K562 (cell line): ENCODE data around the gene BPHL. TPM values are rescaled to one million over a fixed set of nuclear protein-coding genes. Genes with fewer than 3 reads are reported as not detected.

Source experiments
- CBX2 ChIP-seq: fragments of 200-600 bp; sonication (generic); IDR thresholded peaks from one replicate; pipeline ENCODE4 v1.6.1; 2012; ENCODE audit warnings: mild to moderate bottlenecking, low read length, inconsistent platforms; ENCODE audit not compliant: insufficient read depth, poor library complexity, severe bottlenecking
- HNRNPLL ChIP-seq: fragments of 200-400 bp; formaldehyde crosslinking; IDR thresholded peaks from 2 replicates; pipeline ENCODE4 v1.6.1; 2017; ENCODE audit warnings: low read length, low read depth, mild to moderate bottlenecking; ENCODE audit not compliant: poor library complexity, severe bottlenecking
- MAFG ChIP-seq: fragments of 450-650 bp; conservative IDR thresholded peaks from 2 replicates; pipeline ENCODE4 v1.6.1; 2016; ENCODE audit warnings: missing genetic modification characterization, missing compliant biosample characterization
- STAG1 ChIP-seq: sonication (generic); formaldehyde crosslinking; IDR thresholded peaks from 2 replicates; pipeline ENCODE4 v1.5.0; 2020; ENCODE audit warnings: missing genetic modification reagents, borderline replicate concordance
- TARDBP ChIP-seq: fragments of 450-650 bp; IDR thresholded peaks from 2 replicates; pipeline ENCODE4 v1.6.1; 2016
- TBP ChIP-seq: optimal IDR thresholded peaks from 2 replicates; pipeline ENCODE3; 2011; ENCODE audit warnings: low read depth, low read length, improper control_type of control experiment
- TCFL5 ChIP-seq: fragments of 250-450 bp; sonication (Bioruptor Pico); conservative IDR thresholded peaks from 2 replicates; pipeline ENCODE4 v1.6.1; 2021; ENCODE audit warnings: mild to moderate bottlenecking, moderate library complexity, matching md5 sums
- TFE3 ChIP-seq: fragments of 450-650 bp; formaldehyde crosslinking; IDR thresholded peaks from 2 replicates; pipeline ENCODE4 v1.4.0; 2020; ENCODE audit warnings: mild to moderate bottlenecking, mixed read lengths
- ZNF282 ChIP-seq: sonication (generic); formaldehyde crosslinking; IDR thresholded peaks from 2 replicates; pipeline ENCODE4 v1.8.1; 2023; ENCODE audit warnings: missing genetic modification reagents
- ZNF384 ChIP-seq: IDR thresholded peaks from 2 replicates; pipeline ENCODE4 v1.6.1; 2012; ENCODE audit warnings: low read depth, low read length, improper control_type of control experiment
- ZNF639 ChIP-seq, 2 experiments: fragments of 200-800 bp in 1 of 2; sonication (Bioruptor generic) in 1 of 2; sonication (generic) in 1 of 2; formaldehyde crosslinking in 1 of 2; IDR thresholded peaks in 1 of 2; conservative IDR thresholded peaks in 1 of 2; 2 replicates each; pipeline versions ENCODE4 v1.5.0 to v1.6.1; 2016 to 2020; ENCODE audit warnings: missing compliant biosample characterization in 1 of 2, missing genetic modification characterization in 1 of 2, missing genetic modification reagents in 1 of 2
- ZNF766 ChIP-seq: fragments of 200-800 bp; sonication (Bioruptor generic); conservative IDR thresholded peaks from 2 replicates; pipeline ENCODE4 v1.6.1; 2016; ENCODE audit warnings: missing genetic modification characterization, missing compliant biosample characterization
- ZSCAN32 ChIP-seq: fragments of 450-650 bp; formaldehyde crosslinking; IDR thresholded peaks from 2 replicates; pipeline ENCODE4 v1.4.0; 2020; ENCODE audit warnings: mild to moderate bottlenecking, moderate library complexity
- polyA plus RNA-seq, 8 experiments: library from polyadenylated mRNA; depleted of rRNA in 4 of 8; stranded (reverse) in 5 of 8; unstranded in 3 of 8; fragments of >200 nt; fragmentation: Nextera tagmentation in 2 of 8; fragmentation: Illumina TruSeq in 1 of 8; extraction: Ambion mirVana in 2 of 8; extraction: Trizol in 1 of 8; gene quantifications; 2 replicates each; pipeline versions ENCODE4 v1.2.1 to v1.2.3, GENCODE V29; 2011 to 2014; ENCODE audit warnings: inconsistent platforms in 1 of 8, missing spikeins in 1 of 8
- total RNA-seq, 7 experiments: library from RNA; depleted of rRNA in 6 of 7; stranded (reverse); fragments of >200 nt in 6 of 7; fragmentation: Illumina TruSeq in 2 of 7; extraction: Trizol in 2 of 7; gene quantifications; 2 replicates each; pipeline versions ENCODE4 v1.2.1 to v1.2.3, GENCODE V29; 2011 to 2021; ENCODE audit warnings: low replicate concordance in 1 of 7
- TF ChIP-seq, protein P1 (sequence below), 3 experiments: fragments of 200-800 bp in 1 of 3; fragments of 250-450 bp in 1 of 3; fragments of 450-650 bp in 1 of 3; sonication (Bioruptor Pico) in 1 of 3; sonication (Bioruptor generic) in 1 of 3; formaldehyde crosslinking in 1 of 3; IDR thresholded peaks; 2 replicates each; pipeline versions ENCODE4 v1.6.1 to v1.8.0; 2016 to 2022; ENCODE audit warnings: mild to moderate bottlenecking in 2 of 3, missing genetic modification characterization in 2 of 3, missing compliant biosample characterization in 1 of 3, moderate library complexity in 1 of 3
- TF ChIP-seq, protein P2 (sequence below): sonication (generic); formaldehyde crosslinking; IDR thresholded peaks from 2 replicates; pipeline ENCODE4 v1.8.0; 2022; ENCODE audit warnings: mild to moderate bottlenecking, missing genetic modification reagents
- TF ChIP-seq, protein P3 (sequence below): fragments of 450-650 bp; formaldehyde crosslinking; IDR thresholded peaks from 2 replicates; pipeline ENCODE4 v1.4.0; 2022; ENCODE audit warnings: missing genetic modification characterization

Gene BPHL
- total and polyA plus RNA-seq, 9 of the 15 experiments (the other 6 are each of a cell fraction or from before 2014, with no cell fraction given) = 3.5 to 17.4 (median 8.2) TPM

- TF ChIP-seq TBP (peak; percentile 25), ZSCAN32 (no peak), TCFL5 (CRISPR knock-in tag) (no peak), ZNF384 (0 out of 2 replicates have a peak, but pooled peaks have one; percentile 34), MAFG (tag) (no peak), HNRNPLL (no peak), TARDBP (no peak), TFE3 (CRISPR knock-in tag) (no peak), STAG1 (CRISPR knock-in tag) (no peak), CBX2 (no peak), ZNF639 (CRISPR knock-in tag; conservative IDR thresholded peaks at IDR 0.05 in 1 of 2, IDR thresholded peaks at IDR 0.05 in 1 of 2) (peak in 1 of 2 experiments; percentile 47; a peak in 1 of 4 replicates), ZNF282 (CRISPR knock-in tag) (no peak), ZNF766 (CRISPR knock-in tag) (no peak; the same call in none of the 2 replicates)
- TF ChIP-seq, protein P1, sequence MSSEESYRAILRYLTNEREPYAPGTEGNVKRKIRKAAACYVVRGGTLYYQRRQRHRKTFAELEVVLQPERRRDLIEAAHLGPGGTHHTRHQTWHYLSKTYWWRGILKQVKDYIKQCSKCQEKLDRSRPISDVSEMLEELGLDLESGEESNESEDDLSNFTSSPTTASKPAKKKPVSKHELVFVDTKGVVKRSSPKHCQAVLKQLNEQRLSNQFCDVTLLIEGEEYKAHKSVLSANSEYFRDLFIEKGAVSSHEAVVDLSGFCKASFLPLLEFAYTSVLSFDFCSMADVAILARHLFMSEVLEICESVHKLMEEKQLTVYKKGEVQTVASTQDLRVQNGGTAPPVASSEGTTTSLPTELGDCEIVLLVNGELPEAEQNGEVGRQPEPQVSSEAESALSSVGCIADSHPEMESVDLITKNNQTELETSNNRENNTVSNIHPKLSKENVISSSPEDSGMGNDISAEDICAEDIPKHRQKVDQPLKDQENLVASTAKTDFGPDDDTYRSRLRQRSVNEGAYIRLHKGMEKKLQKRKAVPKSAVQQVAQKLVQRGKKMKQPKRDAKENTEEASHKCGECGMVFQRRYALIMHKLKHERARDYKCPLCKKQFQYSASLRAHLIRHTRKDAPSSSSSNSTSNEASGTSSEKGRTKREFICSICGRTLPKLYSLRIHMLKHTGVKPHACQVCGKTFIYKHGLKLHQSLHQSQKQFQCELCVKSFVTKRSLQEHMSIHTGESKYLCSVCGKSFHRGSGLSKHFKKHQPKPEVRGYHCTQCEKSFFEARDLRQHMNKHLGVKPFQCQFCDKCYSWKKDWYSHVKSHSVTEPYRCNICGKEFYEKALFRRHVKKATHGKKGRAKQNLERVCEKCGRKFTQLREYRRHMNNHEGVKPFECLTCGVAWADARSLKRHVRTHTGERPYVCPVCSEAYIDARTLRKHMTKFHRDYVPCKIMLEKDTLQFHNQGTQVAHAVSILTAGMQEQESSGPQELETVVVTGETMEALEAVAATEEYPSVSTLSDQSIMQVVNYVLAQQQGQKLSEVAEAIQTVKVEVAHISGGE (CRISPR knock-in tag; IDR thresholded peaks at IDR 0.05) = 0 out of 6 replicates have a peak, but pooled peaks of 1 of the 3 experiments have one; percentile 32
- TF ChIP-seq, protein P2, sequence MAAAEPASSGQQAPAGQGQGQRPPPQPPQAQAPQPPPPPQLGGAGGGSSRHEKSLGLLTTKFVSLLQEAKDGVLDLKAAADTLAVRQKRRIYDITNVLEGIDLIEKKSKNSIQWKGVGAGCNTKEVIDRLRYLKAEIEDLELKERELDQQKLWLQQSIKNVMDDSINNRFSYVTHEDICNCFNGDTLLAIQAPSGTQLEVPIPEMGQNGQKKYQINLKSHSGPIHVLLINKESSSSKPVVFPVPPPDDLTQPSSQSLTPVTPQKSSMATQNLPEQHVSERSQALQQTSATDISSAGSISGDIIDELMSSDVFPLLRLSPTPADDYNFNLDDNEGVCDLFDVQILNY (CRISPR knock-in tag) = 0 out of 2 replicates have a peak, but pooled peaks have one; percentile 64
- TF ChIP-seq, protein P3, sequence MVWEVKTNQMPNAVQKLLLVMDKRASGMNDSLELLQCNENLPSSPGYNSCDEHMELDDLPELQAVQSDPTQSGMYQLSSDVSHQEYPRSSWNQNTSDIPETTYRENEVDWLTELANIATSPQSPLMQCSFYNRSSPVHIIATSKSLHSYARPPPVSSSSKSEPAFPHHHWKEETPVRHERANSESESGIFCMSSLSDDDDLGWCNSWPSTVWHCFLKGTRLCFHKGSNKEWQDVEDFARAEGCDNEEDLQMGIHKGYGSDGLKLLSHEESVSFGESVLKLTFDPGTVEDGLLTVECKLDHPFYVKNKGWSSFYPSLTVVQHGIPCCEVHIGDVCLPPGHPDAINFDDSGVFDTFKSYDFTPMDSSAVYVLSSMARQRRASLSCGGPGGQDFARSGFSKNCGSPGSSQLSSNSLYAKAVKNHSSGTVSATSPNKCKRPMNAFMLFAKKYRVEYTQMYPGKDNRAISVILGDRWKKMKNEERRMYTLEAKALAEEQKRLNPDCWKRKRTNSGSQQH (CRISPR knock-in tag) = no peak
These were observed 77.4 kb downstream of the BPHL start (continued) for GRCh38 chr6:3195695-3196497.
